HG03520 (cell line): Measurements from ENCODE around the gene MYO15A.
A peak's percentile ranks its signal among the peaks of the same experiment; 100 is the strongest.

Experiments used
- ATAC-seq: cut with Tn5 transposase; IDR thresholded peaks from one replicate; pipeline ENCODE4 v1.9.1; 2021; ENCODE audit warnings: mild to moderate bottlenecking, moderate library complexity; ENCODE audit not compliant: unreplicated experiment

The MYO15A gene

DNA sequence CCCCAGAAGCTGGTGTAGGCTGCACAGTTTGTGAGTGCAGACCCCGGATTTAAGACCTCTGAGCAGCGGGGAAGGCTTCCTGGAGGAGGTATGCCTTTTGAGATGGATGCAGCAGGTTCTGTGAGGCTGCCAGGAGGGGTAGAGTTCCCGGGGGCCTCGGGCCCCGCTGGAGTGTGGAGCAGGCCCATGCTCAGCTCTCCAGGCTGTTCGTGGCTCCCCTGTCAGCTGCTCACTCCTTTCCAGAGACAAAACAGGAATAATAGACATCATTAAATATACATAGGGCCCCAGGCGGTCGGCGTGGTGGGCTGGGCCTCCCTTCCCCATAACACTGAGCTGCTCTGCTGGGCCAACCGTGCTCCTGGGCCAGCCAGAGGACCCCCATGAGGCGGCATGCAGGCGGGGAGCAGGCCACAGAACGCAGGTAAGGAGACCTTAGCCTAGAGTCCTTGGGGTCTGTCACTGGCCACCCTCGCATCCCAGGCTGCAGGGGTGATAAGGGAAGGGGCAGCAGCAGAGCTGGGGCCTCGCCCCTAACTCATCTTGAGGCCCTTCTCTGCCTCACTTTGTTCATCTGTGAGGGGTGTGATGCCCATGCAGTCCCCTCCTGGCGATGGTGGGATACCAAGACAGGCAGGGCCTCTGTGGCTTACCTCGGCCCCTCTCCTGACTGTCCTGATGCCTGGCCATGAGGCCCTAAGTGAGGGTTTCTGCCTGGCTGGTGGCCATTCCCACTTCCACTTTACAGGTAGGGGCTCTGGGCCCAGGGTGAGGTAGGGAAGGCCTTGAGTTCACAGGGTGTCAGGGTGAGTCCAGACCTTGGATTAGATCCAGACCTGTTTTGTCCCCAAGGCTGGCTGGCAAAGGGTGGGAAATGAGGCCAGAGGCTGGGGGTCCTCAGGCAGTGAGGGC, at the start of gene MYO15A:
TSS of gene MYO15A (plus strand) at position 356 of the 912 bp plus-strand sequence. CDS start 10,045 bp downstream, outside the sequence.
- ATAC-seq = no peak

GRCh38 chr17:18059283-18059682, 49.3 kb upstream of the MYO15A start:
- no peak for ATAC-seq

DNA sequence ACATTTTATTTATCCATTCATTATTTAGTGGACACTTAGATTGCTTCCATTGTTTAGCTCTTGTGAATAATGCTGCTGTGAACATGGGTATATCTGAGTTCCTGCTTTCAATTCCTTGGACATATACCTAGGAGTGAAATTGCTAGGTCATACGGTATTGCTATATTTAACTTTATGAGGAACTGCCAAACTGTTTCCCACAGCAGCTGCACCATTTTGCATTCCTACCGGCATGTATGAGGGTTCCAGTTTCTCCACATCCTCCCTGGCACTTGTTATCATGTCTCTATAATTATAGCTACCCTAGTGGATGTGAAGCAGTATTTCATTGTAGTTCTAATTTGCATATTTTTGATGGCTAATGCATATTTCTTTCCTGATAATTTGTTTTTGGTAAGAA, 44.5 kb upstream of the MYO15A start:
- no peak for ATAC-seq

DNA sequence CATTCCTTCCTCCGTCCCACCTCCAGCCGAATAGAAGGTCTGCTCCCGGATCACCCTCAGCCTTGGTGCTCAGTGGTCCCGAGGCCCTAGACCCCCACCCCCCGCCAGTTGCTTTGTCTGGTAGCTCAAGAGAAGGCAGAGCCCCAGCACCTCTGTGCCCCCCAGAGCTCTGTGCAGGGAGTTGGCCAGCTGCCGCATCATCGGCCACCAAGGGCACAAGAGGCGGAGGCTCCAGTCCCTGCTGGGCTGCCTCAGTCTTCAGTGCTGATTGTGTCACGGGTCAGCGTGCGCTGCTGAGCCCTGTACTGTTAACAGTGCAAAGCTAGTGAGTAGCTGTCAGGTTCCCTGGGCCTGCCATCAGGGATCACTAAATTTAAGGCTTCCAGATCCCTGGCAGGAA, 43.0 kb upstream of the MYO15A start:
- ATAC-seq = no peak

- ATAC-seq = no peak
Observed at GRCh38 chr17:18066866-18067265, 41.7 kb upstream of the MYO15A start.

- no peak for ATAC-seq
Observed at GRCh38 chr17:18069101-18069500, 39.5 kb upstream of the MYO15A start.

DNA sequence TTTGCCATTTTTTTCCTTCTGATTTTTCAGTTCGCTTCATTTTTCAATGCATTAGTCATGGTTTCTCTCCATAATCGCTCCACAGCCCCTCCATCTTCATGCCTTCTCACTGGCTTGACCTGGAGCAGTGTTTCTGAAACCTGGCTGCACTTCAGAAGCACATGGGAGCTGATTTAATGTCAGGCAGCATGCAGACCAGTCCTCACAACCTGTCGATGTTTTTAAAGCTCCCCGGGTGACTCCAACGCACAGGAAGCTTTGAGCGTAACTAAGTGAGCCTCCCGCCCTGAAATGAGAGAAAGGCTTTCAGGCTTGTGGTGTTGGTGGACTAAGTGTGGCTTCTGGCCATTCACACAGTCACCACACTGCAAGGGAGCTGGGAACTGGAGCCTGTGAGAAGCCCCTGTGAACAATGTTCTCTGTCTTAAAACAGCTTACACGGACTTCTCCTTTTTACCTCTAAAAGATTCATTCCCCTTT, 37.7 kb upstream of the MYO15A start:
- no peak for ATAC-seq

DNA sequence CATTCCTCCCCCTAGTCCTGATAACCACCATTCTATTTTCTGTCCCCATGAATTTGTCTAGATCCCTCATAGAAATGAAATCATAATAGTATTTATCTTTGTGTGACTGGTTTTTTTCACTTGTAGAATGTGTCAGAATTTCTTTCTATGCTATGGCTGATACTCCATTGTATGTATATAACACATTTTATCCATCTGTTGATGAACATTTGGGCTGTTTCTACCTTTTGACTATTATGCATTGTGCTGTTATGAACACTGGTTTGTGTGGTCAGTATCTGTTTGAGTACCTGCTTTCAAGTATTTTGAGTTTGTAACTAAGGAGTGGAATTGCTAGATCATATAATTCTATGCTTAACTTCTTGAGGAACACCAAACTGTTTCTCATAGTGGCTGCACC, 36.8 kb upstream of the MYO15A start:
- no peak for ATAC-seq

GRCh38 chr17:18074566-18075272, 33.8 kb upstream of the MYO15A start:
- ATAC-seq = no peak

- no peak for ATAC-seq
Observed at GRCh38 chr17:18076936-18077335, 31.6 kb upstream of the MYO15A start.

- ATAC-seq = no peak
Observed at GRCh38 chr17:18079543-18079942, 29.0 kb upstream of the MYO15A start.

DNA sequence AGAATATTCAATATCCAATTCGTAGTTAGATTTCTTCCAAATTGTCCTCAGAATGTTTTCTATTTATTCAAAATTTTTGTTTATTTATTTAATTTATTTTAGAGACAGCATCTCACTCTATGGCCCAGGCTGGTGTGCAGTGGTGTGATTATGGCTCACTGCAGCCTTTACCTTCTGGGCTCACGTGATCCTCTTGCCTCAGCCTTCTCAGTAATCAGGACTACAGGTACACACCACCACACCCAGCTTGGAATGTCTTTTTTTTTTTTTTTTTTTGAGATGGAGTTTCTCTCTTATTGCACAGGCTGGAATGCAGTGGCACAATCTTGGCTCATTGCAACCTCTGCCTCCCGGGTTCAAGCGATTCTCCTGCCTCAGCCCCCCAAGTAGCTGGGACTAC, 24.3 kb upstream of the MYO15A start:
- no peak for ATAC-seq

DNA sequence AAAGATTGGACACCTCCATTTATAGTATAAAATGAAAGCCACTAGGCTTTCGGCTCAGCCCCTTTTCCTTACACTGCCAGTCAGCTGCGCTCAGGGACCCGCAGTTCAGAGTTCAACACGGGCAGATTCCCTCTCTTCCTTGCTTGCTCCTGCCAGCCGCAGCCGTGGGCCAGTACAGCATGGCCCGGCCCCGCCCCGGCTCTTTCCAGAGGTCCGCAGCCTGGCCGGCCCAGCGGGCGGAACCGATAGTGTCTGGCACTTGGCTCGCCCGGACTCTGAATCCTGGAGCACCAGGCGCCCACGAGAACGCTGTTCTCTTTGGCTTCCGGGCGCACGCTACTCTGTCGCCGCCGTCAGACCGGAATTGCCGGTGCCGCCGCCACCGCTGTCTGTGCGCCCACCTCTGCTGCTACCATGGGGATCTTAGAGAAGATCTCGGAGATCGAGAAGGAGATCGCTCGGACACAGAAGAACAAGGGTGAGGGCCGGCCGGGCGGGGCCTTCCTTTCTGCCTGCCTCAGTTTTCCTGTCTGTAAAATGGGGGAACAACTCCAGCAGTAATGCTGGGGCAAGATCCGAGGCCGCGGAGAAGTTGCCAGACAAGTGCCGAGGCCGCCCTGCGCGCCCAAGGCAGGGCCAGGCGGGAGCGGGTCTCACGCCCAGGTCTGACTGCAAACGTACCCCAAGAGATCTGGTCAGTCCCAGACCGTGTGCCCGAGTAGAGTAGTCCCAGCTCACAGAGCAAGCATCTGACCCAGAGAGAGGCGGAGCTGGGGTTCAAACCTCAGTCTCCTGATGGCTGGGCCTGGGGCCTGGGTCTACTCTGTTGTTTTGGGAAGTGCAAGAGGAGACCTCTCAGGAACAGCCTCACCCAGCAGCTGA, 20.7 kb upstream of the MYO15A start, which contains the start of gene DRG2:
TSS of gene DRG2 (plus strand) at position 339 of the 882 bp plus-strand sequence. CDS start at position 415, 76 bp downstream.
- ATAC-seq = peak; percentile 87

GRCh38 chr17:18089613-18090012, 18.9 kb upstream of the MYO15A start:
- ATAC-seq = no peak

GRCh38 chr17:18093616-18094408, 14.7 kb upstream of the MYO15A start:
- no peak for ATAC-seq

GRCh38 chr17:18094409-18094807, 14.1 kb upstream of the MYO15A start:
- no peak for ATAC-seq

GRCh38 chr17:18099516-18099915, 9.0 kb upstream of the MYO15A start:
- no peak for ATAC-seq

DNA sequence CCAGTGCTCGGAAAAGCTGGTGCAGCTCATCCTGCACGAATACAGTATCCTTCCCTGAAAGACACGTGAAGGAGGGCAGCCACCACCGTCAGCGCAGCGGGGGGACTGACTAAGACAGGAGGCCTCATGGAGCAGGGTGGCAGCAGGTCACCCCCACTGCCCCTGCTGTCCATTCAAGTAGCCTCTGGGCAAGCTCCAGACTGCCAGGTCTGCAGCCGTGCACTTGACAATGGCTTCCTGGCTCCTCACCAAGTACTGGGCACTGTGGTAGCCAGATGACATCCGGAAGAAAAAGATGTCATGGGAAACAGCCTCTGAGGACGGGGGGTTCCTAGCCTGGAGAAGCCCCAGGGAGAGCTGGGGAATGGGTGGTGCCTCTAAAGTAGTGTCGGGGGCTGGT, 7.9 kb upstream of the MYO15A start:
- ATAC-seq = no peak

GRCh38 chr17:18101828-18102227, 6.7 kb upstream of the MYO15A start:
- ATAC-seq = no peak

GRCh38 chr17:18102640-18103039, 5.9 kb upstream of the MYO15A start:
- no peak for ATAC-seq
